IMR-90 (cell line): ENCODE measurements around the gene TOMM7. TPM values are rescaled to one million over a fixed set of nuclear protein-coding genes. Genes with fewer than 3 reads are reported as not detected.

Experiments
- ATAC-seq: fragments of 200-7000 bp; cut with Tn5 transposase; 2 replicates; pipeline ENCODE4 v1.9.1; 2020; ENCODE audit warnings: low read depth, mild to moderate bottlenecking, moderate library complexity
- BruUV-seq: library from RNA; stranded (reverse); fragments of 400-500 nt; replicated peaks from 2 replicates; lab custom pipeline; 2021; lab: Mats Ljungman, UMichigan
- CTCF ChIA-PET: fragments of 300-600 bp; formaldehyde crosslinking; extraction: SDS; loops from one replicate; lab custom pipeline; 2021; ENCODE audit warnings: antibody characterized with exemption; lab: Yijun Ruan, JAX
- POLR2A ChIA-PET: fragments of 300-600 bp; sonication (Branson Sonifier 250); formaldehyde crosslinking; loops from one replicate; lab custom pipeline; 2022; ENCODE audit warnings: antibody characterized with exemption; ENCODE audit not compliant: unreplicated experiment; lab: Charles Lee
- DNase-seq: peaks from one replicate; pipeline ENCODE4 v3.0.0; 2013
- H2AFZ ChIP-seq: replicated peaks from 2 replicates; pipeline ENCODE3; 2013; ENCODE audit warnings: low read length, mild to moderate bottlenecking; ENCODE audit not compliant: poor library complexity
- H2AK5ac ChIP-seq: 2 replicates; pipeline ENCODE4 v1.6.1; 2013; ENCODE audit warnings: low read depth, low read length, inconsistent platforms
- H2AK9ac ChIP-seq: replicated peaks from 2 replicates; pipeline ENCODE3; 2013; ENCODE audit warnings: mild to moderate bottlenecking, low read depth, low read length, moderate library complexity; ENCODE audit not compliant: poor library complexity
- H2BK120ac ChIP-seq: 2 replicates; pipeline ENCODE4 v1.6.1; 2013; ENCODE audit warnings: low read depth, low read length, inconsistent platforms
- H2BK15ac ChIP-seq: 3 replicates; pipeline ENCODE4 v1.6.1; 2013; ENCODE audit warnings: low read depth, low read length, inconsistent platforms
- H2BK20ac ChIP-seq: 2 replicates; pipeline ENCODE4 v1.6.1; 2013; ENCODE audit warnings: low read depth, mild to moderate bottlenecking, inconsistent platforms, low read length, moderate library complexity
- H2BK5ac ChIP-seq: 2 replicates; pipeline ENCODE4 v1.6.1; 2013; ENCODE audit warnings: mild to moderate bottlenecking, low read depth, low read length, inconsistent platforms; ENCODE audit not compliant: poor library complexity, severe bottlenecking
- H3K14ac ChIP-seq: replicated peaks from 2 replicates; pipeline ENCODE4 v1.6.1; 2013; ENCODE audit warnings: low read depth, low read length, inconsistent platforms
- H3K18ac ChIP-seq: 2 replicates; pipeline ENCODE4 v1.6.1; 2013; ENCODE audit warnings: low read depth, low read length, control low read depth
- H3K23ac ChIP-seq: 2 replicates; pipeline ENCODE4 v1.6.1; 2013; ENCODE audit warnings: low read depth, low read length, inconsistent platforms
- H3K27ac ChIP-seq: 2 replicates; pipeline ENCODE4 v1.5.1; 2013; ENCODE audit warnings: mild to moderate bottlenecking, control low read depth, low read length; ENCODE audit not compliant: insufficient read depth
- H3K27me3 ChIP-seq: 2 replicates; pipeline ENCODE4 v1.6.1; 2013; ENCODE audit warnings: low read length; ENCODE audit not compliant: control insufficient read depth, insufficient read depth
- H3K36me3 ChIP-seq: 2 replicates; pipeline ENCODE4 v1.6.1; 2013; ENCODE audit warnings: low read length, mixed read lengths; ENCODE audit not compliant: control insufficient read depth, insufficient read depth
- H3K4ac ChIP-seq: 2 replicates; pipeline ENCODE4 v1.6.1; 2013; ENCODE audit warnings: low read depth, low read length, inconsistent platforms
- H3K4me1 ChIP-seq: 2 replicates; pipeline ENCODE4 v1.6.1; 2013; ENCODE audit warnings: low read length, mixed read lengths; ENCODE audit not compliant: control insufficient read depth, insufficient read depth
- H3K4me2 ChIP-seq: 2 replicates; pipeline ENCODE4 v1.6.1; 2013; ENCODE audit warnings: low read depth, mild to moderate bottlenecking, control low read depth, low read length, moderate library complexity
- H3K4me3 ChIP-seq: 2 replicates; pipeline ENCODE4 v1.5.1; 2013; ENCODE audit warnings: low read depth, mild to moderate bottlenecking, control low read depth, low read length, moderate library complexity; ENCODE audit not compliant: insufficient read depth
- H3K56ac ChIP-seq: 2 replicates; pipeline ENCODE4 v1.6.1; 2013; ENCODE audit warnings: low read length, inconsistent platforms; ENCODE audit not compliant: insufficient read depth; ENCODE audit errors: extremely low read depth
- H3K79me1 ChIP-seq, 2 experiments: 2 replicates each; pipeline ENCODE4 v1.6.1; 2013; ENCODE audit warnings: low read length in 2 of 2, inconsistent platforms in 1 of 2, low read depth in 1 of 2
- H3K9ac ChIP-seq: 2 replicates; pipeline ENCODE4 v1.6.1; 2013; ENCODE audit warnings: low read depth, low read length, control low read depth
- H3K9me1 ChIP-seq: 2 replicates; pipeline ENCODE4 v1.6.1; 2013; ENCODE audit warnings: low read length, inconsistent platforms; ENCODE audit not compliant: insufficient read depth
- H3K9me3 ChIP-seq: 2 replicates; pipeline ENCODE4 v1.6.1; 2013; ENCODE audit warnings: low read length; ENCODE audit not compliant: control insufficient read depth, insufficient read depth
- H4K20me1 ChIP-seq: 2 replicates; pipeline ENCODE4 v1.6.1; 2013; ENCODE audit warnings: low read length, inconsistent platforms; ENCODE audit not compliant: insufficient read depth
- H4K5ac ChIP-seq: 2 replicates; pipeline ENCODE4 v1.6.1; 2013; ENCODE audit warnings: mild to moderate bottlenecking, low read depth, low read length, control low read depth
- H4K8ac ChIP-seq, 2 experiments: 2 replicates each; pipeline ENCODE4 v1.6.1; 2013; ENCODE audit warnings: low read depth in 2 of 2, low read length in 2 of 2, control low read depth in 1 of 2, inconsistent platforms in 1 of 2
- H4K91ac ChIP-seq: 2 replicates; pipeline ENCODE4 v1.6.1; 2013; ENCODE audit warnings: low read depth, low read length, inconsistent platforms; ENCODE audit not compliant: insufficient read depth
- BHLHE40 ChIP-seq: fragments of 150-350 bp; IDR thresholded peaks from 2 replicates; pipeline ENCODE4 v1.6.1; 2016; ENCODE audit warnings: mild to moderate bottlenecking, low read depth, low read length
- CEBPB ChIP-seq: IDR thresholded peaks from 2 replicates; pipeline ENCODE4 v1.6.1; 2012; ENCODE audit warnings: low read depth, low read length, improper control_type of control experiment
- CTCF ChIP-seq: conservative IDR thresholded peaks from 2 replicates; pipeline ENCODE4 v1.5.1; 2012; ENCODE audit warnings: mild to moderate bottlenecking, low read depth, low read length, improper control_type of control experiment
- ELK1 ChIP-seq: fragments of 150-350 bp; IDR thresholded peaks from 2 replicates; pipeline ENCODE4 v1.6.1; 2016; ENCODE audit warnings: low read depth, mild to moderate bottlenecking, low read length, moderate library complexity, borderline replicate concordance
- MAZ ChIP-seq: IDR thresholded peaks from 2 replicates; pipeline ENCODE4 v1.6.1; 2012; ENCODE audit warnings: low read depth, mild to moderate bottlenecking, low read length, improper control_type of control experiment, moderate library complexity, borderline replicate concordance
- RAD21 ChIP-seq: IDR thresholded peaks from 2 replicates; pipeline ENCODE4 v1.6.1; 2012; ENCODE audit warnings: low read length, improper control_type of control experiment
- RFX5 ChIP-seq: IDR thresholded peaks from 2 replicates; pipeline ENCODE4 v1.8.0; 2012; ENCODE audit warnings: low read depth, mild to moderate bottlenecking, low read length, moderate library complexity
- SMC3 ChIP-seq: fragments of 150-350 bp; IDR thresholded peaks from 2 replicates; pipeline ENCODE4 v1.6.1; 2016; ENCODE audit warnings: low read depth, mild to moderate bottlenecking, antibody characterized with exemption, low read length, moderate library complexity
- USF2 ChIP-seq: fragments of 150-350 bp; IDR thresholded peaks from 2 replicates; pipeline ENCODE4 v1.6.1; 2017; ENCODE audit warnings: mild to moderate bottlenecking, antibody characterized with exemption, low read length, low read depth
- dilution Hi-C: fragments of 300-500 bp; cut with HindIII; formaldehyde crosslinking; loops from one replicate; pipeline ENCODE4 v1.14.3; 2018; ENCODE audit warnings: low sequenced_read_pairs; ENCODE audit not compliant: unreplicated experiment
- in situ Hi-C: fragments of 300-500 bp; cut with MboI; formaldehyde crosslinking; loops from 3 replicates; pipeline ENCODE4 v1.14.3; 2019; ENCODE audit warnings: low sequenced_read_pairs, inconsistent platforms, mixed read lengths
- intact Hi-C: fragments of 100-400 bp; cut with micrococcal nuclease; formaldehyde crosslinking; loops from 2 replicates; pipeline ENCODE4 v1.10.0; 2022
- polyA plus RNA-seq, 3 experiments: library from polyadenylated mRNA; depleted of rRNA; stranded (reverse); fragments of >200 nt; gene quantifications; 2 replicates each; pipeline ENCODE4 v1.2.3, GENCODE V29; 2012; ENCODE audit warnings: low replicate concordance in 1 of 3
- total RNA-seq: library from RNA; depleted of rRNA; stranded (reverse); fragments of >200 nt; gene quantifications from 2 replicates; pipeline ENCODE4 v1.2.3, GENCODE V29; 2012

Gene TOMM7
- total and polyA plus RNA-seq, 2 of the 4 experiments (the other 2 are of a cell fraction): 67.2 to 727 TPM

GRCh38 chr7:22787951-22788350, 34.7 kb downstream of the TOMM7 start:
- no peak overlapping the region; the same call in 1 of the 2 replicates for H3K18ac ChIP-seq
- H2AK5ac ChIP-seq: 0 out of 2 replicates have a peak overlapping the region, but pooled peaks have one; percentile 7
- H4K91ac ChIP-seq: no peak overlapping the region
- H3K27me3 ChIP-seq: no peaks in the 10 kb centered on the region
- no peak overlapping the region for H2BK20ac ChIP-seq
- peaks cover 8% of the 10 kb centered on the region for H3K9me1 ChIP-seq
- H3K36me3 ChIP-seq: no peaks in the 10 kb centered on the region
- H2AK9ac ChIP-seq: no peak overlapping the region
- TF ChIP-seq RFX5: no peak
- no peak for TF ChIP-seq CEBPB
- no peak for TF ChIP-seq BHLHE40
- TF ChIP-seq CTCF: no peak
- TF ChIP-seq USF2: no peak
- no peak for TF ChIP-seq ELK1
- TF ChIP-seq SMC3: no peak
- TF ChIP-seq RAD21: no peak
- TF ChIP-seq MAZ: no peak
- no TSS peak for BruUV-seq
- peaks cover 6% of the 10 kb centered on the region for H3K4me1 ChIP-seq
- DNase-seq: peak; percentile 17
- no peak overlapping the region for H3K4me2 ChIP-seq
- no peak overlapping the region for H4K8ac ChIP-seq
- no peaks in the 10 kb centered on the region for H3K79me1 ChIP-seq
- intact Hi-C loops (no loop called here), dilution Hi-C loops (no loop called here), in situ Hi-C loops (no loop called here)
- no peak overlapping the region for H3K27ac ChIP-seq
- H3K56ac ChIP-seq: no peak overlapping the region
- H3K14ac ChIP-seq: no peak overlapping the region
- peak overlapping the region; percentile 53; the same call in 1 of the 3 replicates for H2BK15ac ChIP-seq
- H4K20me1 ChIP-seq: no peaks in the 10 kb centered on the region
- ChIA-PET POLR2A (no interaction called here), CTCF (no interaction called here)
- no peak overlapping the region for H3K4me3 ChIP-seq
- H2BK120ac ChIP-seq: no peak overlapping the region
- H3K4ac ChIP-seq: 0 out of 2 replicates have a peak overlapping the region, but pooled peaks have one; percentile 3
- H4K5ac ChIP-seq: peak overlapping the region; percentile 9; the same call in 1 of the 2 replicates
- 0 out of 2 replicates have a peak overlapping the region, but pooled peaks have one; percentile 45 for H3K23ac ChIP-seq
- H2BK5ac ChIP-seq: no peak overlapping the region
- H3K9me3 ChIP-seq: no peaks in the 10 kb centered on the region
- ATAC-seq: no peak
- no peak overlapping the region for H2AFZ ChIP-seq
- H3K9ac ChIP-seq: no peak overlapping the region
